Rectal smooth muscle tissue (tissue), 1 donor: ENCODE results near the gene SLC30A2.

ENCODE experiments used
- H3K27ac ChIP-seq: one replicate; pipeline ENCODE4 v1.7.0; 2013; ENCODE audit warnings: low read depth, low read length, inconsistent platforms
- H3K27me3 ChIP-seq: one replicate; pipeline ENCODE4 v1.7.0; 2013; ENCODE audit warnings: low read length; ENCODE audit not compliant: control insufficient read depth, insufficient read depth
- H3K36me3 ChIP-seq: one replicate; pipeline ENCODE4 v1.7.0; 2013; ENCODE audit warnings: low read length; ENCODE audit not compliant: control insufficient read depth, insufficient read depth
- H3K4me1 ChIP-seq: one replicate; pipeline ENCODE4 v1.7.0; 2013; ENCODE audit warnings: low read length; ENCODE audit not compliant: control insufficient read depth, insufficient read depth
- H3K4me3 ChIP-seq: one replicate; pipeline ENCODE4 v1.7.0; 2013; ENCODE audit warnings: low read length
- H3K9ac ChIP-seq: one replicate; pipeline ENCODE4 v1.7.0; 2013; ENCODE audit warnings: low read length

SLC30A2 gene

GRCh38 chr1:26010825-26011224 lies 35.1 kb downstream of the SLC30A2 start:
- Histone ChIP-seq H3K27ac (no peak overlapping the region), H3K36me3 (no peaks in the 10 kb centered on the region), H3K4me1 (no peaks in the 10 kb centered on the region), H3K9ac (no peak overlapping the region), H3K27me3 (no peaks in the 10 kb centered on the region), H3K4me3 (no peak overlapping the region)

GRCh38 chr1:26009796-26010447 lies 36.0 kb downstream of the SLC30A2 start:
- Histone ChIP-seq H3K27me3 (no peaks in the 10 kb centered on the region), H3K4me1 (no peaks in the 10 kb centered on the region), H3K4me3 (no peak overlapping the region), H3K9ac (no peak overlapping the region), H3K27ac (no peak overlapping the region), H3K36me3 (no peaks in the 10 kb centered on the region)

GRCh38 chr1:26006710-26007109 lies 39.2 kb downstream of the SLC30A2 start:
- no peaks in the 10 kb centered on the region for H3K4me1 ChIP-seq
- no peaks in the 10 kb centered on the region for H3K36me3 ChIP-seq
- H3K4me3 ChIP-seq: no peak overlapping the region
- no peak overlapping the region for H3K27ac ChIP-seq
- no peak overlapping the region for H3K9ac ChIP-seq
- no peaks in the 10 kb centered on the region for H3K27me3 ChIP-seq

GRCh38 chr1:26005434-26006105 lies 40.3 kb downstream of the SLC30A2 start:
- H3K36me3 ChIP-seq: no peaks in the 10 kb centered on the region
- H3K4me1 ChIP-seq: no peaks in the 10 kb centered on the region
- H3K27me3 ChIP-seq: no peaks in the 10 kb centered on the region
- H3K9ac ChIP-seq: no peak overlapping the region
- no peak overlapping the region for H3K4me3 ChIP-seq
- H3K27ac ChIP-seq: no peak overlapping the region

- no peaks in the 10 kb centered on the region for H3K36me3 ChIP-seq
- no peak overlapping the region for H3K4me3 ChIP-seq
- no peaks in the 10 kb centered on the region for H3K4me1 ChIP-seq
- H3K27me3 ChIP-seq: no peaks in the 10 kb centered on the region
- no peak overlapping the region for H3K9ac ChIP-seq
- no peak overlapping the region for H3K27ac ChIP-seq
Measured at GRCh38 chr1:26003756-26004155, 42.2 kb downstream of the SLC30A2 start.

- no peak overlapping the region for H3K9ac ChIP-seq
- no peak overlapping the region for H3K4me3 ChIP-seq
- peaks cover 4% of the 10 kb centered on the region for H3K4me1 ChIP-seq
- H3K27me3 ChIP-seq: no peaks in the 10 kb centered on the region
- no peak overlapping the region for H3K27ac ChIP-seq
- no peaks in the 10 kb centered on the region for H3K36me3 ChIP-seq
Measured at GRCh38 chr1:26003262-26003661, 42.7 kb downstream of the SLC30A2 start.

- Histone ChIP-seq H3K27ac (no peak overlapping the region), H3K27me3 (no peaks in the 10 kb centered on the region), H3K4me1 (peaks cover 12% of the 10 kb centered on the region), H3K9ac (no peak overlapping the region), H3K36me3 (no peaks in the 10 kb centered on the region), H3K4me3 (peak overlapping the region; percentile 60)
Measured at GRCh38 chr1:25999041-25999800, 46.7 kb downstream of the SLC30A2 start.

- peak within 1 kb of the TSS; percentile 74 for H3K4me3 ChIP-seq
- peak within 1 kb of the TSS; percentile 35 for H3K9ac ChIP-seq
Measured at GRCh38 chr1:25997828-25998761, 47.8 kb downstream of the SLC30A2 start, which contains the start of gene PAFAH2. Gene PAFAH2, minus strand, starts transcription at chr1:25998063. Its CDS starts 7,247 bp downstream, at chr1:25990816.

GRCh38 chr1:25996966-25997827 lies 48.7 kb downstream of the SLC30A2 start:
- H3K9ac ChIP-seq: peak overlapping the region; percentile 35
- H3K27me3 ChIP-seq: no peaks in the 10 kb centered on the region
- H3K4me1 ChIP-seq: peaks cover 12% of the 10 kb centered on the region
- peak overlapping the region; percentile 74 for H3K4me3 ChIP-seq
- H3K27ac ChIP-seq: peak overlapping the region; percentile 68
- H3K36me3 ChIP-seq: no peaks in the 10 kb centered on the region

More at GRCh38 chr1:25997828-25998761, 47.8 kb downstream of the SLC30A2 start, which contains the start of gene PAFAH2:
- no peaks in the 10 kb centered on the region for H3K36me3 ChIP-seq
- no peaks in the 10 kb centered on the region for H3K27me3 ChIP-seq
- peaks cover 12% of the 10 kb centered on the region for H3K4me1 ChIP-seq
- H3K27ac ChIP-seq: peak within 1 kb of the TSS; percentile 68

GRCh38 chr1:25994402-25995150 lies 51.3 kb downstream of the SLC30A2 start:
- Histone ChIP-seq H3K4me3 (no peak overlapping the region), H3K9ac (no peak overlapping the region), H3K27me3 (no peaks in the 10 kb centered on the region), H3K36me3 (no peaks in the 10 kb centered on the region), H3K4me1 (peaks cover 12% of the 10 kb centered on the region), H3K27ac (no peak overlapping the region)
